NCI-H510A treated with DMSO at 0.1 percent for 48 hours (cell line): ENCODE measurements around the gene KMT2A.
A peak's percentile ranks its signal among the peaks of the same experiment; 100 is the strongest.
"Not testable (repeated sequence)": the region's sequence is repeated elsewhere in the genome, so short reads cannot be mapped to it uniquely, and the experiment has no call there.

Experiments
- DNase-seq: peaks from one replicate; lab custom pipeline; 2025; lab: John Stamatoyannopoulos, UW

Gene KMT2A

GRCh38 chr11:118533769-118534729, 97.8 kb downstream of the KMT2A start:
- no peak for DNase-seq

DNA sequence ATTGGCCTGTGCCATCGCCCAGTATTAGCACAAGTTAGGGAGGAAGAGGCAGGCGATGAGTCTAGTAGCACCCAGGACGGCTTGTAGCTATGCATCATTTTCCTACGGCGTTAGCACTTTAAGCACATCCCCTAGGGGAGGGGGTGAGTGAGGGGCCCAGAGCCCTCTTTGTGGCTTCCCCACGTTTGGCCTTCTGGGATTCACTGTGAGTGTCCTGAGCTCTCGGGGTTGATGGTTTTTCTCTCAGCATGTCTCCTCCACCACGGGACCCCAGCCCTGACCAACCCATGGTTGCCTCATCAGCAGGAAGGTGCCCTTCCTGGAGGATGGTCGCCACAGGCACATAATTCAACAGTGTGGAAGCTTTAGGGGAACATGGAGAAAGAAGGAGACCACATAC, 99.0 kb downstream of the KMT2A start:
- DNase-seq = no peak

DNA sequence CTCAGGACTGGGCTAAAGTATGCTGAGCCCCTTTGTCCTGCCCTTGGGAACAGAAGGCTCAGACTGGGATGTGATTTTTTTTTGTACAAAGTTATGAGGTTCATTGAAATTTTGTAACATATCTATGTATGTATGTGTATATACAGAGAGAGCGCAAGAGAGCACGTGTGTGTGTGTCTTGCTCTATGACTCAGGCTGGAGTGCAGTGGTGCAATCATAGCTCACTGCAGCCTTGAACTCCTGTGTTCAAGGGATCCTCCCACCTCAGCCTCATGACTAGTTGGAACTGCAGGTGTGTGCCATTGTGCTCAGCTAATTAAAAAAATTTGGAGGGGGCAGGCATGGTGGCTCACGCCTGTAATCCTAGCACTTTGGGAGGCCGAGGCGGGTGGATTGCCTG, 100.4 kb downstream of the KMT2A start:
- DNase-seq = no peak

GRCh38 chr11:118537409-118537980, 101.2 kb downstream of the KMT2A start:
- DNase-seq = no peak

DNA sequence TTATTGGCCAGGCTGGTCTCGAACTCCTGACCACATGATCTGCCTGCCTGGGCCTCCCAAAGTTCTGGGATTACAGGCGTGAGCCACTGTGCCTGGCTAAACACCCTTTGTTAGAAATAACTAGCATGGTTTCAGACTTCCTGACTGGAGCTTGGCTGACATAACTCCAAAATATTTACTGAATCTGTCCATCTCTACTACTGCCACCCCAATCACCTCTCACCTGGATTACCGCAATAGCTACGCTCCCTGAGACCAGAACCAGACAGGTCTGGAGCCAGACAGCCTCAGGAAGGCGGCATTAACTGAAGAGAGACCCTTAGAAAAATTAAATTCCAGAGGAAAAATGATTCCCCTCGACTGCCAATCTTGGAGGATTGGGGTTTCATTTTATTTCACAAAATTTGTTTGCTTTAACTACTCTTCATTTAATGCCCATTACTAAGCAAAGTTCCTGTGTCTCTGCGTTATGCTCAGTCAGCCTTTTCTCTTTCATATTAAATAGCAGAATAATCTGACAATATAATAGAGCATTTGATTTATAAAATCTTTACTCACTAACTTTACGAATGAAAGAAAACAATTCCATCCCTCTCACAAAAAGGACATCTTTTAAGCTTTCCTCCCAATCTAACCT, 107.8 kb downstream of the KMT2A start:
- DNase-seq = no peak

DNA sequence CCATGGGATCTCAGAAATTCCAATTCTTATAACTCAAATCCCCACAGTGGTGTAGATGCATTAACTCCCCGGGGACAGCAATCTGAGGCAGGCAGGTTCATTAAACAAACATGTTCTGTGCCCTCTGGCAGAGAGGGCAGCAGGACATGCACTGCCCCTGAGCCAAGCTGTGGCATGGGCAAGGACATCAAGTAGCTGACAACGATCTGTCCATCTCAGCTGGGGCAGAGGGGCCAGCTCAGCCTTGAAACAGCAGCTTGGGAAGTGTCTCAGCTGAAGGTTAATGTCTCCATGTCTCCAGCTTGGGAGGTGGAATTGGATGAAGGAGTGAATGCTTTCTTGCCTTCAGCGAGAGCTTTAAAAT, 108.3 kb downstream of the KMT2A start:
- DNase-seq = no peak

GRCh38 chr11:118545533-118545932, 109.2 kb downstream of the KMT2A start:
- no peak for DNase-seq

- no peak for DNase-seq
Measured at GRCh38 chr11:118547132-118547531, 110.8 kb downstream of the KMT2A start.

- DNase-seq = no peak
Measured at GRCh38 chr11:118552341-118552740, 116.0 kb downstream of the KMT2A start.

DNA sequence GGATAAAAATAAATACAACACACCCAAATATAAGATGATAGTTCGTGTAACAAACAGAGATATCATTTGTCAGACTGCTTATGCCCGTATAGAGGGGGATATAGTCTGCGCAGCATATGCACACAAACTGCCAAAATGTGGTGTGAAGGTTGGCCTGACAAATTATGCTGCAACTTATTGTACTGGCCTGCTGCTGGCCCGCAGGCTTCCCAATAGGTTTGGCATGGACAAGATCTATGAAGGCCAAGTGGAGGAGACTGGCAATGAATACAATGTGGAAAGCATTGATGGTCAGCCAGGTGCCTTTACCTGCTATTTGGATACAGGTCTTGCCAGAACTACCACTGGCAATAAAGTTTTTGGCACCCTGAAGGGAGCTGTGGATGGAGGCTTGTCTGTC, 124.5 kb downstream of the KMT2A start:
- no peak for DNase-seq

GRCh38 chr11:118565051-118565450, 128.8 kb downstream of the KMT2A start:
- no peak for DNase-seq

DNA sequence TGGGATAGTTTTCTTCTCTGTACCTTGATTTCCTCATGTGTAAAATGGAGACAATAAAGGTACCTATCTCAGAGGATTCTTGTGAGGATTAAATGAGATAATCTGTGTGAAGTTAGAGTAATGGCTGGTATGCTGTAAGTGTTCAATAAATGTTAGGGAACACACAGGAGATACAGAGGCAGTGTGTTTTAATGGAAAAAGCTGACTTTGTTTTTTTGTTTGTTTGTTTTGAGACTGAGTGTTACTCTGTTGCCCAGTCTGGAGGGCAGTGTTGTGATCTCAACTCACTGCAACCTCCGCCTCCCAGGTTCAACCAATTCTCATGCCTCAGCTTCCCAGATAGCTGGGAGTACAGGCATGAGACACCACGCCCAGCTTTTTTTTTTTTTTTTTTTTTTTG, 133.4 kb downstream of the KMT2A start:
- DNase-seq = no peak

- no peak for DNase-seq
Measured at GRCh38 chr11:118570787-118571186, 134.5 kb downstream of the KMT2A start.

- DNase-seq = not testable (repeated sequence)
Measured at GRCh38 chr11:118571701-118572060, 135.4 kb downstream of the KMT2A start.

GRCh38 chr11:118572061-118572980, 136.0 kb downstream of the KMT2A start, which contains the start of gene ARCN1:
ARCN1 (plus strand) TSS chr11:118572409; CDS start chr11:118572548, 139 bp downstream.
- DNase-seq = peak; percentile 56

DNA sequence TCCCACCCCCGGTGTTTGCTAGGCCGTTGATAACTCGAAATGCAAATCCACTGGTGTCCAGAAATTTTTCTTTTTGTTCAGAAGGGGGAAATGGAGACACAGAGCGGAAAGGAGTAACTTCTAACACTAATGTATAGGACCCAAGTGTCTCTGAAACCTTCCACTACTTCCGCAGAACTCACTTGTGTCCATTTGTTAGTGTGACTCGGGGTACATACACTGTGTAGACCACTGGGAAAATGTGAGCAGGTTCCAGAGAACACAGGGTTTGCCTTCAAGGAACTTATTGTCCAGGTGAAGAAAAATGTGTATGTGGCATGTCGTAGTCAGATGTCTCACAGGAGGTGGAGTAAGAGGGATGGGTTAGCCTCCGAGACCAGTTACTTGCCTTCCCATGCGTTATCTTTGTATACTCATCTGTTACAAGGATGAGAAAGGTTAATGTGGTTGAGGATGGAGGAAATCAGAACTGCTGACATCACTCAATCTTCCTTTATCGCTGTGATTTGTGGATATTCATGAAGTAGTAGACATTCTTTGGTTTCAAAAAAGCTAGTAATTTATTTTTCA, 136.8 kb downstream of the KMT2A start:
- DNase-seq = no peak

DNA sequence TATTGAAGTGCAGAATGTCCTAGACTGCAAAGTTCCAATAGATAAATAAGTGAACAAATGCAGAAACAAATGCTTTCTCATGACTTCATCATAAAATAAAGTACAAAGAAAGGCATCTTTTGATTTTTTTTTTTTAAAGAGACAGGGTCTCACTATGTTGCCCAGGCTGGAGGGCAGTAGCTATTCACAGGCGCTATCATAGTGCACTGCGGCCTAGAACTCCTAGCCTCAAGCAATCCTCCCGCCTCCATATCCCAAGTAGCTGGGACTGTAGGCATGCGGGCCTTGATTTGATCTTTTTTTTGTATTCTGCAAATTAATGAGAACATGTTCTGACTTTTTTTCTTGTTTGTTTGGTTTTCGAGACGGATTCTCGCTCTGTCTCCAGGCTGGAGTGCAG, 138.3 kb downstream of the KMT2A start:
- DNase-seq = no peak
